K562 (cell line): ENCODE data around the gene ADGRB2.

Source experiments
- CEBPB ChIP-seq: fragments of 450-650 bp; IDR thresholded peaks from 2 replicates; pipeline ENCODE4 v1.6.1; 2016; ENCODE audit warnings: missing genetic modification characterization, missing compliant biosample characterization
- MYNN ChIP-seq, 2 experiments: sonication (generic); formaldehyde crosslinking in 1 of 2; IDR thresholded peaks; 2 replicates each; pipeline versions ENCODE4 v1.5.0 to v1.6.1; 2016 to 2020; ENCODE audit warnings: antibody characterized with exemption in 1 of 2, missing genetic modification reagents in 1 of 2
- RCOR1 ChIP-seq, 2 experiments: IDR thresholded peaks; 2 replicates each; pipeline ENCODE4 v1.6.1; 2012; ENCODE audit warnings: low read depth in 2 of 2, low read length in 2 of 2, borderline replicate concordance in 1 of 2, improper control_type of control experiment in 1 of 2
- TF ChIP-seq, protein P1 (sequence below): IDR thresholded peaks from 2 replicates; pipeline ENCODE4 v1.6.1; 2011; ENCODE audit not compliant: insufficient read length; ENCODE audit errors: extremely low read depth
- TF ChIP-seq, protein P2 (sequence below), 2 experiments: IDR thresholded peaks in 1 of 2; conservative IDR thresholded peaks in 1 of 2; 2 replicates each; pipeline ENCODE4 v1.6.1; 2016; ENCODE audit warnings: low read depth in 2 of 2, mild to moderate bottlenecking in 1 of 2, missing compliant biosample characterization in 1 of 2, missing genetic modification characterization in 1 of 2, moderate library complexity in 1 of 2
- TF ChIP-seq, protein P3 (sequence below): sonication (generic); formaldehyde crosslinking; IDR thresholded peaks from 2 replicates; pipeline ENCODE4 v1.8.1; 2023; ENCODE audit warnings: mild to moderate bottlenecking, missing genetic modification reagents
- TF ChIP-seq, protein P4 (sequence below), 3 experiments: IDR thresholded peaks in 2 of 3; conservative IDR thresholded peaks in 1 of 3; 2 replicates each; pipeline ENCODE4 v1.5.1; 2011 to 2012; ENCODE audit warnings: low read length in 3 of 3, mild to moderate bottlenecking in 3 of 3, control low read depth in 2 of 3, improper control_type of control experiment in 1 of 3, inconsistent platforms in 1 of 3, low read depth in 1 of 3, mixed read lengths in 1 of 3, moderate library complexity in 1 of 3; ENCODE audit not compliant: insufficient read depth in 2 of 3
- TF ChIP-seq, protein P5 (sequence below), 2 experiments: fragments of 250-450 bp in 1 of 2; fragments of 450-650 bp in 1 of 2; sonication (Bioruptor Pico) in 1 of 2; IDR thresholded peaks; 2 replicates each; pipeline versions ENCODE4 v1.6.1 to v1.8.0; 2016 to 2021; ENCODE audit warnings: mild to moderate bottlenecking in 2 of 2, moderate library complexity in 2 of 2, missing compliant biosample characterization in 1 of 2, missing genetic modification characterization in 1 of 2

DNA sequence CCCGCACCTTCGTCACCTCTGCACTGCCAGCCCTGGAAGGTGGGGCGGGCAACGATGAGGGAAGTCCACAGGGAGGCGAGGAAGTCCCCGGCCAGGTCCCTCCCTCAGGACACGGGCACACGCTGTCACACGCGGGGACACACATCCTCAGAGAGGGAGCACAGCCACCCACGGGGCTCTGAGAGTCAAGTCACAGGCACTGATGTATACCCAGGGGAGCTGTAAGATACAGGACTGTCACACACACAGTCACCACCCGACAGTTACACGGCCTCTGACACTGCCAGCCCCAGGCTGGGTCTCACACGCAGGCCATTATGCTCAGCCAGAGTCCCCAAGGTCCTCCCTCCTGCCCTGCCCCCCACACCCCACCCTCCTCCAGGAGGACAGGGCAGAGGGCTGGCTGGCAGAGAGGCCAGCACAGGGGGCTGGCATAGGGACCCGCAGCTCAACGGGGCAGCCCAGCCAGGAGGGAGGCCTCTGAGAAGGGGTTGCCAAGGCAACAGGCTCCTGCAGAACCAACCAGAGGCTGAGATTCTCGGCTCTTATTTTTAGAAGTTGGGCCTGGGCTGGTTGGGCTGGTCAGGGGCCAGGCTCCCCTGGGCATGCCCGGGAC lies 17.7 kb upstream of the ADGRB2 start:
- TF ChIP-seq, protein P1, sequence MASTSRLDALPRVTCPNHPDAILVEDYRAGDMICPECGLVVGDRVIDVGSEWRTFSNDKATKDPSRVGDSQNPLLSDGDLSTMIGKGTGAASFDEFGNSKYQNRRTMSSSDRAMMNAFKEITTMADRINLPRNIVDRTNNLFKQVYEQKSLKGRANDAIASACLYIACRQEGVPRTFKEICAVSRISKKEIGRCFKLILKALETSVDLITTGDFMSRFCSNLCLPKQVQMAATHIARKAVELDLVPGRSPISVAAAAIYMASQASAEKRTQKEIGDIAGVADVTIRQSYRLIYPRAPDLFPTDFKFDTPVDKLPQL: no peak
- TF ChIP-seq, protein P2, sequence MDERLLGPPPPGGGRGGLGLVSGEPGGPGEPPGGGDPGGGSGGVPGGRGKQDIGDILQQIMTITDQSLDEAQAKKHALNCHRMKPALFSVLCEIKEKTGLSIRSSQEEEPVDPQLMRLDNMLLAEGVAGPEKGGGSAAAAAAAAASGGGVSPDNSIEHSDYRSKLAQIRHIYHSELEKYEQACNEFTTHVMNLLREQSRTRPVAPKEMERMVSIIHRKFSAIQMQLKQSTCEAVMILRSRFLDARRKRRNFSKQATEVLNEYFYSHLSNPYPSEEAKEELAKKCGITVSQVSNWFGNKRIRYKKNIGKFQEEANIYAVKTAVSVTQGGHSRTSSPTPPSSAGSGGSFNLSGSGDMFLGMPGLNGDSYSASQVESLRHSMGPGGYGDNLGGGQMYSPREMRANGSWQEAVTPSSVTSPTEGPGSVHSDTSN (CRISPR knock-in tag; IDR thresholded peaks at IDR 0.05; ENCODE audit: low read depth): no peak
- TF ChIP-seq, protein P2 (tag; conservative IDR thresholded peaks at IDR 0.05; ENCODE audit: low read depth): no peak
- TF ChIP-seq, protein P3, sequence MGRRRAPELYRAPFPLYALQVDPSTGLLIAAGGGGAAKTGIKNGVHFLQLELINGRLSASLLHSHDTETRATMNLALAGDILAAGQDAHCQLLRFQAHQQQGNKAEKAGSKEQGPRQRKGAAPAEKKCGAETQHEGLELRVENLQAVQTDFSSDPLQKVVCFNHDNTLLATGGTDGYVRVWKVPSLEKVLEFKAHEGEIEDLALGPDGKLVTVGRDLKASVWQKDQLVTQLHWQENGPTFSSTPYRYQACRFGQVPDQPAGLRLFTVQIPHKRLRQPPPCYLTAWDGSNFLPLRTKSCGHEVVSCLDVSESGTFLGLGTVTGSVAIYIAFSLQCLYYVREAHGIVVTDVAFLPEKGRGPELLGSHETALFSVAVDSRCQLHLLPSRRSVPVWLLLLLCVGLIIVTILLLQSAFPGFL (CRISPR knock-in tag): no peak
- 0 out of 4 replicates have a peak, but pooled peaks of 1 of the 2 experiments have one; percentile 4 for TF ChIP-seq RCOR1 (IDR thresholded peaks at IDR 0.05; ENCODE audit: borderline replicate concordance in 1 of 2, low read depth in 2 of 2, low read length in 2 of 2)
- TF ChIP-seq, protein P4, sequence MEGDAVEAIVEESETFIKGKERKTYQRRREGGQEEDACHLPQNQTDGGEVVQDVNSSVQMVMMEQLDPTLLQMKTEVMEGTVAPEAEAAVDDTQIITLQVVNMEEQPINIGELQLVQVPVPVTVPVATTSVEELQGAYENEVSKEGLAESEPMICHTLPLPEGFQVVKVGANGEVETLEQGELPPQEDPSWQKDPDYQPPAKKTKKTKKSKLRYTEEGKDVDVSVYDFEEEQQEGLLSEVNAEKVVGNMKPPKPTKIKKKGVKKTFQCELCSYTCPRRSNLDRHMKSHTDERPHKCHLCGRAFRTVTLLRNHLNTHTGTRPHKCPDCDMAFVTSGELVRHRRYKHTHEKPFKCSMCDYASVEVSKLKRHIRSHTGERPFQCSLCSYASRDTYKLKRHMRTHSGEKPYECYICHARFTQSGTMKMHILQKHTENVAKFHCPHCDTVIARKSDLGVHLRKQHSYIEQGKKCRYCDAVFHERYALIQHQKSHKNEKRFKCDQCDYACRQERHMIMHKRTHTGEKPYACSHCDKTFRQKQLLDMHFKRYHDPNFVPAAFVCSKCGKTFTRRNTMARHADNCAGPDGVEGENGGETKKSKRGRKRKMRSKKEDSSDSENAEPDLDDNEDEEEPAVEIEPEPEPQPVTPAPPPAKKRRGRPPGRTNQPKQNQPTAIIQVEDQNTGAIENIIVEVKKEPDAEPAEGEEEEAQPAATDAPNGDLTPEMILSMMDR (IDR thresholded peaks at IDR 0.05 in 2 of 3, conservative IDR thresholded peaks at IDR 0.05 in 1 of 3; ENCODE audit: insufficient read depth in 2 of 3, low read depth in 1 of 3, low read length in 3 of 3): no peak
- TF ChIP-seq CEBPB (tag): no peak
- TF ChIP-seq, protein P5, sequence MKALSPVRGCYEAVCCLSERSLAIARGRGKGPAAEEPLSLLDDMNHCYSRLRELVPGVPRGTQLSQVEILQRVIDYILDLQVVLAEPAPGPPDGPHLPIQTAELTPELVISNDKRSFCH (CRISPR knock-in tag; IDR thresholded peaks at IDR 0.05): no peak
- TF ChIP-seq, protein P5 (tag; IDR thresholded peaks at IDR 0.05): no peak
- TF ChIP-seq MYNN (IDR thresholded peaks at IDR 0.05): peak; percentile 65; the same call in 1 of the 2 replicates
- no peak for TF ChIP-seq MYNN (CRISPR knock-in tag; IDR thresholded peaks at IDR 0.05)
